GOT3 (cell line): ENCODE measurements around the gene STK33.

Experiments
- DNase-seq: peaks from one replicate; lab custom pipeline; 2025; ENCODE audit warnings: mixed read lengths; lab: John Stamatoyannopoulos, UW

The STK33 gene

GRCh38 chr11:8356216-8356615, 237.8 kb downstream of the STK33 start:
- DNase-seq: no peak

GRCh38 chr11:8355416-8355742, 238.6 kb downstream of the STK33 start:
- DNase-seq: no peak

GRCh38 chr11:8354622-8355415, 239.2 kb downstream of the STK33 start:
- no peak for DNase-seq

- DNase-seq: no peak
These were observed 241.0 kb downstream of the STK33 start for GRCh38 chr11:8352876-8353505.

- DNase-seq: no peak
These were observed 241.7 kb downstream of the STK33 start for GRCh38 chr11:8352103-8352875.

GRCh38 chr11:8351223-8351622, 242.8 kb downstream of the STK33 start:
- no peak for DNase-seq

GRCh38 chr11:8347978-8348377, 246.1 kb downstream of the STK33 start:
- DNase-seq: no peak

- DNase-seq: no peak
These were observed 247.8 kb downstream of the STK33 start for GRCh38 chr11:8346157-8346755.

GRCh38 chr11:8345179-8345578, 248.8 kb downstream of the STK33 start:
- no peak for DNase-seq

GRCh38 chr11:8344346-8344745, 249.7 kb downstream of the STK33 start:
- DNase-seq: no peak

GRCh38 chr11:8342821-8343681, 251.0 kb downstream of the STK33 start:
- no peak for DNase-seq

- DNase-seq: no peak
These were observed 252.0 kb downstream of the STK33 start for GRCh38 chr11:8341996-8342395.
